GM23338 (cell line): ENCODE measurements around the gene IL6R. TPM values are rescaled to one million over a fixed set of nuclear protein-coding genes. Genes with fewer than 3 reads are reported as not detected.

Source experiments
- ATAC-seq: fragments of 200-7000 bp; cut with Tn5 transposase; 3 replicates; pipeline ENCODE4 v1.9.1; 2020
- DNase-seq: peaks from one replicate; pipeline ENCODE4 v3.0.0-alpha.2; 2015; ENCODE audit warnings: low spot score
- H2AFZ ChIP-seq: fragments of 200-600 bp; sonication (generic); 2 replicates; pipeline ENCODE4 v1.8.0; 2016; ENCODE audit warnings: antibody characterized with exemption, mild to moderate bottlenecking, moderate library complexity
- H3F3A ChIP-seq: fragments of 200-600 bp; sonication (generic); replicated peaks from 2 replicates; pipeline ENCODE4 v1.8.0; 2017; ENCODE audit warnings: antibody characterized with exemption, mixed run types, low read depth
- H3K27ac ChIP-seq: fragments of 200-600 bp; sonication (generic); 2 replicates; pipeline ENCODE4 v1.6.1; 2016; ENCODE audit warnings: low read depth
- H3K27me3 ChIP-seq: fragments of 200-600 bp; sonication (generic); 2 replicates; pipeline ENCODE4 v1.8.0; 2016; ENCODE audit warnings: mild to moderate bottlenecking, mixed run types, moderate library complexity; ENCODE audit not compliant: insufficient read depth
- H3K36me3 ChIP-seq: fragments of 200-600 bp; sonication (generic); 2 replicates; pipeline ENCODE4 v1.8.0; 2016; ENCODE audit warnings: mild to moderate bottlenecking; ENCODE audit not compliant: insufficient read depth
- H3K4me1 ChIP-seq: fragments of 200-600 bp; sonication (generic); 2 replicates; pipeline ENCODE4 v1.8.0; 2016; ENCODE audit warnings: mild to moderate bottlenecking, moderate library complexity; ENCODE audit not compliant: insufficient read depth
- H3K4me2 ChIP-seq: fragments of 200-600 bp; sonication (generic); 2 replicates; pipeline ENCODE4 v1.7.1; 2017; ENCODE audit warnings: mixed run types
- H3K4me3 ChIP-seq: fragments of 200-600 bp; sonication (generic); 2 replicates; pipeline ENCODE4 v1.6.1; 2016; ENCODE audit warnings: mixed run types
- H3K79me2 ChIP-seq: fragments of 200-600 bp; sonication (generic); replicated peaks from 2 replicates; pipeline ENCODE4 v1.8.0; 2017; ENCODE audit warnings: mild to moderate bottlenecking; ENCODE audit not compliant: insufficient read depth
- H3K9me2 ChIP-seq: fragments of 200-600 bp; sonication (generic); 2 replicates; pipeline ENCODE4 v1.8.0; 2017; ENCODE audit not compliant: insufficient read depth
- H4K20me1 ChIP-seq: fragments of 200-600 bp; sonication (generic); replicated peaks from 2 replicates; pipeline ENCODE4 v1.8.0; 2017; ENCODE audit warnings: mild to moderate bottlenecking; ENCODE audit not compliant: insufficient read depth
- H3K27ac Mint-ChIP-seq: 2 replicates; pipeline ENCODE4 v1.8.0; 2020; ENCODE audit warnings: inconsistent platforms, mild to moderate bottlenecking, moderate library complexity, mixed read lengths
- H3K27me3 Mint-ChIP-seq: 3 replicates; pipeline ENCODE4 v1.8.0; 2022; ENCODE audit warnings: low read depth, mild to moderate bottlenecking, moderate library complexity, mixed read lengths, inconsistent platforms; ENCODE audit not compliant: insufficient read depth, poor library complexity
- H3K36me3 Mint-ChIP-seq: 3 replicates; pipeline ENCODE4 v1.8.0; 2021; ENCODE audit warnings: low read depth, mild to moderate bottlenecking, inconsistent platforms, moderate library complexity, mixed read lengths
- H3K4me1 Mint-ChIP-seq: 3 replicates; pipeline ENCODE4 v1.8.0; 2020; ENCODE audit warnings: mild to moderate bottlenecking, inconsistent platforms, mixed read lengths
- H3K4me3 Mint-ChIP-seq: 3 replicates; pipeline ENCODE4 v1.8.0; 2021; ENCODE audit warnings: moderate library complexity, mild to moderate bottlenecking, inconsistent platforms, mixed read lengths
- H3K9me3 Mint-ChIP-seq: 3 replicates; pipeline ENCODE4 v1.8.0; 2020; ENCODE audit warnings: moderate library complexity, mild to moderate bottlenecking, inconsistent platforms, mixed read lengths
- CREB1 ChIP-seq: fragments of 250-450 bp; sonication (Bioruptor Pico); IDR thresholded peaks from 2 replicates; pipeline ENCODE4 v1.5.0; 2020; ENCODE audit warnings: low read depth, mild to moderate bottlenecking, moderate library complexity
- CTCF ChIP-seq, 2 experiments: fragments of 200-600 bp in 1 of 2; sonication (generic) in 1 of 2; conservative IDR thresholded peaks; 2 replicates each; pipeline versions ENCODE4 v1.5.1 to v1.6.1; 2016 to 2017; ENCODE audit warnings: antibody characterized with exemption in 2 of 2, low read depth in 2 of 2, mild to moderate bottlenecking in 2 of 2, moderate library complexity in 1 of 2
- ETS1 ChIP-seq: IDR thresholded peaks from 2 replicates; pipeline ENCODE4 v1.6.1; 2016; ENCODE audit warnings: antibody characterized with exemption
- REST ChIP-seq: IDR thresholded peaks from one replicate; pipeline ENCODE4 v1.6.1; 2018; ENCODE audit warnings: antibody characterized with exemption; ENCODE audit not compliant: unreplicated experiment
- ZNF114 ChIP-seq: fragments of 250-450 bp; sonication (Bioruptor Pico); IDR thresholded peaks from 2 replicates; pipeline ENCODE4 v1.5.0; 2020; ENCODE audit warnings: mild to moderate bottlenecking, moderate library complexity
- ZNF331 ChIP-seq: fragments of 250-450 bp; sonication (Bioruptor Pico); IDR thresholded peaks from 2 replicates; pipeline ENCODE4 v1.5.0; 2020; ENCODE audit warnings: low read depth, mild to moderate bottlenecking, moderate library complexity
- ZNF462 ChIP-seq: fragments of 250-450 bp; sonication (Bioruptor Pico); IDR thresholded peaks from 2 replicates; pipeline ENCODE4 v1.5.0; 2020; ENCODE audit warnings: mild to moderate bottlenecking, moderate library complexity
- polyA plus RNA-seq: library from polyadenylated mRNA; unstranded; fragments of >200 nt; fragmentation: Nextera tagmentation; extraction: Ambion mirVana; gene quantifications from 2 replicates; pipeline ENCODE4 v1.2.1, GENCODE V29; 2016
- total RNA-seq: library from RNA; depleted of rRNA; stranded (reverse); fragments of >200 nt; shearing (Covaris generic); gene quantifications from 2 replicates; pipeline ENCODE4 v1.2.3, GENCODE V29; 2014

The IL6R gene
- total and polyA plus RNA-seq, 2 experiments from 2014 or later = 1.0 to 13.8 TPM

- no peak for TF ChIP-seq CREB1 (CRISPR knock-in tag)
- peak; percentile 35 to 46; a peak in 3 of 4 replicates for TF ChIP-seq CTCF (conservative IDR thresholded peaks at IDR 0.05; ENCODE audit: low read depth in 2 of 2)
- TF ChIP-seq REST = no peak
- TF ChIP-seq ZNF331 (CRISPR knock-in tag) = no peak
- TF ChIP-seq ETS1 = no peak
- Mint-ChIP-seq H3K4me3 (no peak overlapping the region), H3K27me3 (peaks cover 2% of the 10 kb centered on the region), H3K4me1 (peaks cover 16% of the 10 kb centered on the region), H3K9me3 (no peaks in the 10 kb centered on the region), H3K36me3 (no peaks in the 10 kb centered on the region), H3K27ac (no peak overlapping the region)
- Histone ChIP-seq H3K79me2 (no peaks in the 10 kb centered on the region), H3K27ac (no peak overlapping the region), H2AFZ (no peak overlapping the region), H3K9me2 (no peaks in the 10 kb centered on the region), H3K4me2 (no peak overlapping the region), H4K20me1 (no peaks in the 10 kb centered on the region), H3K27me3 (no peaks in the 10 kb centered on the region), H3K4me3 (no peak overlapping the region), H3K36me3 (no peaks in the 10 kb centered on the region), H3F3A (no peaks in the 10 kb centered on the region), H3K4me1 (no peaks in the 10 kb centered on the region; the same call in 1 of the 2 replicates)
- DNase-seq = peak; percentile 41
- peak; percentile 71 for ATAC-seq
Observed at GRCh38 chr1:154466921-154467417, 61.8 kb downstream of the IL6R start.

GRCh38 chr1:154467434-154468102, 62.4 kb downstream of the IL6R start:
- H3K27me3 Mint-ChIP-seq = peaks cover 2% of the 10 kb centered on the region
- no peaks in the 10 kb centered on the region for H3K36me3 Mint-ChIP-seq
- no peaks in the 10 kb centered on the region for H4K20me1 ChIP-seq
- no peak overlapping the region for H3K27ac Mint-ChIP-seq
- H3K4me3 Mint-ChIP-seq = no peak overlapping the region
- H3K4me2 ChIP-seq = no peak overlapping the region
- no peaks in the 10 kb centered on the region for H3K9me3 Mint-ChIP-seq
- H3K9me2 ChIP-seq = no peaks in the 10 kb centered on the region
- H3K4me3 ChIP-seq = no peak overlapping the region
- no peaks in the 10 kb centered on the region for H3K36me3 ChIP-seq
- H3F3A ChIP-seq = no peaks in the 10 kb centered on the region
- no peak for ATAC-seq
- H3K27ac ChIP-seq = no peak overlapping the region
- H3K79me2 ChIP-seq = no peaks in the 10 kb centered on the region
- H3K4me1 Mint-ChIP-seq = peaks cover 16% of the 10 kb centered on the region
- no peaks in the 10 kb centered on the region for H3K27me3 ChIP-seq
- no peaks in the 10 kb centered on the region; the same call in 1 of the 2 replicates for H3K4me1 ChIP-seq
- H2AFZ ChIP-seq = no peak overlapping the region
- DNase-seq = no peak
- TF ChIP-seq ZNF462 (CRISPR knock-in tag) (no peak), ZNF114 (no peak)
